ENCODE measurements around the gene RCE1. TPM values are rescaled to one million over a fixed set of nuclear protein-coding genes. Genes with fewer than 3 reads are reported as not detected.

RCE1 gene
- total RNA-seq, 1 experiment from 2014 or later: 52.5 TPM

GRCh38 chr11:66886671-66887221, 43.5 kb downstream of the RCE1 start:
- Mint-ChIP-seq H3K4me1 (peaks cover 41 to 58% of the 10 kb centered on the region in 2 experiments), H3K9me3 (no peaks in the 10 kb centered on the region), H3K27ac (peak overlapping the region in 2 of 3 experiments; percentile 11 to 49; a peak in 2 of 7 replicates), H3K27me3 (ENCODE audit: low read depth) (no peaks in the 10 kb centered on the region), H3K36me3 (ENCODE audit: insufficient read depth in 1 of 3, low read depth in 3 of 3) (peaks cover 0 to 5% (median 0%) of the 10 kb centered on the region in 3 experiments; a peak in 1 of 7 replicates), H3K4me3 (no peak overlapping the region)
- Histone ChIP-seq H3K27me3 (ENCODE audit: insufficient read depth, low read length) (no peaks in the 10 kb centered on the region), H2BK12ac (ENCODE audit: insufficient read length, low read depth, low read length) (no peak overlapping the region), H3K56ac (ENCODE audit: insufficient read length, low read depth, low read length) (no peak overlapping the region), H3K23me2 (ENCODE audit: insufficient read length, low read depth, low read length, poor library complexity, severe bottlenecking) (no peaks in the 10 kb centered on the region), H3K23ac (ENCODE audit: insufficient read length, low read depth, low read length) (no peak overlapping the region), H3K4me2 (ENCODE audit: insufficient read depth, insufficient read length, low read length) (no peak overlapping the region), H2AK5ac (ENCODE audit: insufficient read length, low read length) (no peak overlapping the region), H4K91ac (ENCODE audit: insufficient read length, low read depth, low read length) (no peak overlapping the region), H3K4me1 (ENCODE audit: insufficient read depth, low read length) (no peaks in the 10 kb centered on the region), H3T11ph (ENCODE audit: low read length) (no peak overlapping the region), H4K5ac (ENCODE audit: insufficient read length, low read depth, low read length) (no peak overlapping the region), H2AFZ (ENCODE audit: low read length) (no peak overlapping the region), H3K27ac (ENCODE audit: insufficient read length, low read depth, low read length) (no peak overlapping the region), H3K9me3 (ENCODE audit: control insufficient read depth, low read depth, low read length) (no peaks in the 10 kb centered on the region), H3K14ac (ENCODE audit: insufficient read depth, low read length) (no peak overlapping the region), H3K9ac (ENCODE audit: extremely low read depth, insufficient read length, low read length) (no peak overlapping the region), H2BK120ac (ENCODE audit: low read depth, low read length, poor library complexity, severe bottlenecking) (no peak overlapping the region), H4K20me1 (ENCODE audit: control insufficient read depth, insufficient read depth, insufficient read length) (no peaks in the 10 kb centered on the region), H2BK15ac (ENCODE audit: low read depth, low read length) (no peak overlapping the region), H4K8ac (replicated peaks; ENCODE audit: insufficient read length, low read depth, low read length) (no peak overlapping the region), H3K79me1 (ENCODE audit: insufficient read depth, low read depth, low read length, poor library complexity, severe bottlenecking) (no peaks in the 10 kb centered on the region), H3K18ac (ENCODE audit: insufficient read length, low read depth, low read length) (no peak overlapping the region), H2BK20ac (ENCODE audit: low read depth, low read length, poor library complexity, severe bottlenecking) (no peak overlapping the region), H3K4ac (ENCODE audit: low read depth, low read length) (no peak overlapping the region), H2BK5ac (ENCODE audit: insufficient read length, low read length) (no peak overlapping the region), H3K79me2 (ENCODE audit: insufficient read depth, low read length) (no peaks in the 10 kb centered on the region)
- WGBS (ENCODE audit: extremely low coverage, insufficient read length, low lambda C conversion rate): no CpG with 5 or more reads among the region's 15 CpGs
- DNase-seq: no peak
- TF ChIP-seq CTCF (conservative IDR thresholded peaks at IDR 0.05): no peak
